Activated T-cell treated with anti-CD3 and anti-CD28 coated beads for 24 hours (primary cell): ENCODE results near the gene PLD2.
"Not testable (repeated sequence)": the region's sequence is repeated elsewhere in the genome, so short reads cannot be mapped to it uniquely, and the experiment has no call there.

Experiments
- DNase-seq: peaks from one replicate; pipeline ENCODE4 v3.0.0-alpha.2; 2020; ENCODE audit warnings: low read depth

PLD2 gene

GRCh38 chr17:4836221-4836620 lies 29.3 kb downstream of the PLD2 start:
- DNase-seq = no peak

GRCh38 chr17:4837471-4838308 lies 30.7 kb downstream of the PLD2 start:
- DNase-seq = no peak

- DNase-seq = no peak
Measured at GRCh38 chr17:4838309-4838785, 31.4 kb downstream of the PLD2 start.

DNA sequence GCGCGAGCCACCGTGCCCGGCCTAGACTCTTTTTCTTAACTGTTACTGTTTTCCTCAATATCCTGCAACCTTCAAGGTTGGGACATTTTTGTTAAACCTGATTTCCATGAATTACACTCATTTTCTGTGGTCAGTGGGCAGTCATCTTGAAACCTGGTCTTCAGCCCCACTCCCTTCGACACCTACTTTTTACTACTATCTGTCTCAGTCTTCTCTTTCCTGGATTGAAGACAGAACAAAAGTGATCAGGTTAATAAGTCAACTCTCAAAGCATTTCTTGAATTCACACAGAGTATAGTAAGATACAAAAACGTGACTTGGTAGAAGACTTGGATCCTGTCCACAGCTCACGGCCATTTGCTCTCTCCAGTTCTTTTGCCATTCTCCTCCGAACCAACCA lies 32.3 kb downstream of the PLD2 start:
- DNase-seq = no peak

DNA sequence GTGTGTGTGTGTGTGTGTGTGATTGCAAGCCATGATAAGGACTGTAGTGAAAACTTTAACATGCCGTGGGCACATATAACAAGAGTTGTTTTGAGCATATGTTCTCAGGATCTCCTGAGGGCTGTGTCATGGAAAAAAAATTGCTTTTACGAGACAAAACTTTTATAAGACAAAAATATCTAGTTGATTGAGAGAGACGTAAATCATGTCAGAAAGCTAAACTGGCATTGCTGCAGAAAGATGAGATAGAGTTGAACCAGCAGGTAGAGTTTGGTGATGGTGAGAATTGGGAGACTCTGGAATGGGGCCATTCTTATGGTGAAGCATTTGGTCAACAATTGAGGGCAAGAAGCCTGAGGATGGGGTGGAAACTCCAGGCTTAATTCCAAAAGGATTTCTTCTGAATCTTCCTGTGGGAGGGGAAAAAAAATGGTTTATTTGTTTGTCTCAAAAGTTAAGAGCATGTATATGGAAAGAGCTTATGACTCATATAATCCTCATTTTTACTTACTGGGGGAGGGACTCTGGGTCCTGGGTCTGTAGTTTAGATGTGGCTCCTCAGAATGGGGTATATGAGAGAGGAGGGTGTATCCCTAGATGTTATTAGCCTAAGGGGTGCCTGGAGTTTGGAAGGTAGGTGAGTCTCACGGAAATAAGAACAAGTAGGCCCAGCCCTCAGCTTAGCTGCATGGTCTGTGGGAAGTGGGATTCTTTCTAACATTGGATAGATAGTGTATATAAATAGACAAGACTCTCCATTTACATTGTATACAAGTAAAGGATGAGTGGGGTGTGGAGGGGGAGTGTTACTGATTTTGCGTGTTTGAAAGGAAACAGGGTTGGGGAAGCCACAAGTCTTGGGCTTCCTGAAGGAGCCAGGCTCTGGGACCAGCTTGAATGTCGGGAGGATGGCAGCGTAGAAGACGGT lies 33.3 kb downstream of the PLD2 start:
- DNase-seq = no peak

DNA sequence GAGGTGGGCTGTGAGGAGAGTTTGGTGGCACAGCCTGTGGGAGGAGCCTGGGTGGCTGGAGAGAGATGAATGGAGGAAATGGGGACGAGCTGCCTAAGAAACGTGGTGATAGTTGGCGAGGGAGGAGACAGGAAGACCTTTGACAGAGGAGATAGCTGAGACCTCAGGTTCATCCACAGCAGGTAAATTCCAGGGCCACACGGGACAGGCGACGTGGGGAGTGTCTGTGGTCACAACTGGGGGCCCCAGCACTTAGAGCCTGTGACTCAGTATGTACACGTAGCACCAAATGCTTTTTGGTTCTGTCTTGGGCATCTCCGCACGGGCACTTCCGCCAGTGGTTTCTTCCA lies 33.9 kb downstream of the PLD2 start:
- DNase-seq = no peak

- no peak for DNase-seq
Measured at GRCh38 chr17:4842376-4842775, 35.4 kb downstream of the PLD2 start.

DNA sequence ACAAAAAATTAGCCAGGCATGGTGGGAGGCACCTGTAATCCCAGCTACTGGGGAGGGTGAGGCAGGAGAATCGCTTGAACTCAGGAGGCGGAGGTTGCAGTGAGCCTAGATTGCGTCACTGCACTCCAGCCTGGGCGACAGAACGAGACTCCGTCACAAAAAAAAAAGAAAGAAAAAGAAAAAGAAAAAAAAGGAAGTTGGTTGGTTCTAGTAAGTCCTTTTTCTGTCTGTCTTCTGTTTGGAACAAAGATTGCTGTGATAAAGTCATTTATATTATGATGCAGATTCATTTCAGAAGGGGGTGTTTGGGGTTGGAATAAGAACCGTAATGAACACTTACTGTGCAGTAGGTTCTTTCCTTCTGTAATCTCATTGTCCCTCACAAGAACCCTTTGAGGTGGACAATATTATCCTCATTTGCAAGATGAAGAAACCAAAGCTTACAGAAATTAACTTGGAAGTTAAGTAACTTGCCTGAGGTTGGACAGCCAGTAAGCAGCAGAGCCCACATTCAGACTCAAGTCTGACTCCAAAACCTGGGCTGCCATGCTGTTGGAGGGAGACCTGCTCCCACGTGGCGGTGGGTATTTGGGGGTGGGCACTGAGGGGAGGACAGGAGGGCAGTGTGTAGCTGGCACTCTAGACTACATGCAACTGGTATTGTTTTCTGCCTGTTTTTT lies 36.5 kb downstream of the PLD2 start:
- DNase-seq = no peak

DNA sequence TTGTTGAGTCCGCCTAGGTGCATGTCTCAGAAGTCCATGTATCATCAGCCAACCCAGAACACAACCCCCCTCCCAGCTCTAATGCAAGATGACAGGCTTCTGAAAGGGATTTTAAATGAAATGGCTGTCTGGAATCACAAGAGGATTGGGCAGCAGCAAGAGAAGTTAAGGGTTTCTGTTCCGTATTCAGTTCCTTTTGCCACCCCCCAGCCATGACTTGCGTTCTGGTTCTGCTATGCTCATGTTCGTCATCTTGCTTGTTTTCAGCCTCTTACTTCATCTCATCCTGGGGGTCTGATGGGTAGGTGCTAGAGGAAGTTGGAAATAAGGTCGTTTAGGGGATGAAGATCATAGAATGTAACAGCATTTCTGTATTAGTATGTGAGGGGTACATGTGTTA lies 38.2 kb downstream of the PLD2 start:
- DNase-seq = no peak

DNA sequence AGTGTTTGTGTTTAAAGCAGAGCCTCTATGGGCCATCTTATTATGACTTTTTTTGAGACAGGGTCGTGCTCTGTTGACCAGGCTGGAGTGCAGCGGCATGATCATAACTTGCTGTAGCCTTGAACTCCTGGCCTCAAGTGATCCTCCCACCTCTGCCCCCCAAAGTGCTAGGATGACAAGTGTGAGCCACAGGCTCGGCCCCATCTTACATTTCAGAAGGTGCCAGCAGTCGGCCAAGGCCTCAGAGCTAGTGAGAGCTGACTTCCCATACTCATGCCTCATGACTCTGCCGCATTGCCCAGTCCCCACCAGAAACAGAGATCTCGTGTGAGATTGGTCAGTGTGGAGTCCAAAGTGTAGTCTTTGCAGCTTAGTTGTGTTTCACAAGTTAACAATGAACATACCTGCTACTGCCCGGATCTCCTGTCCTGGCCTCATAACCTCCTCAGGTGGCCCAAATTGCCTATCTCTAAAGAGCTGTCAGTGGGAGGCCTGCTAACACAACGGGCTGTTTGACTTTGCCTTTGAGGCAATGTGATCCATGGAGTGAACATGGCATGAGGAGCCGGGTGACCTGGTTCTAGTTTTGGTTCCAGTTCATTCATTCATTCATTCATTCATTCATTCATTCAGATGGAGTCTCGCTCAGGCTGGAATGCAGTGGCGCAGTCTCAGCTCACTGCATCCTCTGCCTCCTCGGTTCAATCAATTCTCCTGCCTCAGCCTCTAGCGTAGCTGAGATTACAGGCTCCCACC lies 39.9 kb downstream of the PLD2 start:
- no peak for DNase-seq

DNA sequence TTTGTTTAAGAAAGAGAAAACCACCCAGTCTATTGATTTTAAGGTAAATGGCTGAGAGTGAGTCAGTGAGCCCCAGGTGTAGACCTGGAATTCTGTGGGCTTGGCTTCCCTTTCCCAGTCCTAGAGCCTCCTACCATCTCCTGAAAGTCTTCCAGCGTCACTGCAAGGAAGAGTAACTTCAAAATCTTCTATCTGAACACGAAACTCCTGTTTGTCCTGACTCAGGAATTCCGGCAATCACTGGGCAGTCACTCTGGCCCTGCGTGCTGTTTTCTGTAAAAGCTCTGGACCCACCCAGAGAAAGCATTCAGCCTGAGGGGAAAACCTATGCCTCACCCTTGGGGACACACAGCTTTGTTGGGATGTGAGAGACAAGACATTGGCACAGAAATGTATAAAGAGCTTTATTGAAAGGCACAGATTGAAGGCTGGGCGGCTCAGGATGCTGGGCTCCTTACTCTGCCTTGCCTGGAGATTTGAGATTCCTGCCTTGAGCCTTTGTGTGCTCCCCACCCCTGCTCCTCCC lies 42.1 kb downstream of the PLD2 start:
- DNase-seq = no peak

- DNase-seq = no peak
Measured at GRCh38 chr17:4850246-4850645, 43.3 kb downstream of the PLD2 start.

DNA sequence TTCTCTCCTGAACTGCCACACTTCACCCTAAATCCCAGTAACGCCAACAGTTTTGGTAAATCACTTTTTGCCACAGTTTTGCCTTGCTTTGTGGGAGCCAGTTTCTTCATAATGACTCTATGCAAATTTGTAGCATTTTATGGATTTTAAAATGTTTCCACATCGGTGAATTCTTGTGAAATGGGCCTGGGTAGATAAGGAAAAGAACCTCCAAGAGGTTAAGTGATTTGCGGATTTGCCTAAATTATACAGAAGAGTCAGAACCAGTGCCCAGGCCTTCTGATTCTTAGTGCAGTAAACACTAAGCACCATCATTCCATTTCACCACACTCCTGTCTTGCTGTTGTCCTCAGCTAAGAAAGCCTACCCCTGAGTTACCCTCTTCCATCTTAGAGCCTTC lies 44.1 kb downstream of the PLD2 start:
- no peak for DNase-seq

- no peak for DNase-seq
Measured at GRCh38 chr17:4852567-4853207, 45.7 kb downstream of the PLD2 start.

- DNase-seq = no peak
Measured at GRCh38 chr17:4853208-4853671, 46.3 kb downstream of the PLD2 start.

DNA sequence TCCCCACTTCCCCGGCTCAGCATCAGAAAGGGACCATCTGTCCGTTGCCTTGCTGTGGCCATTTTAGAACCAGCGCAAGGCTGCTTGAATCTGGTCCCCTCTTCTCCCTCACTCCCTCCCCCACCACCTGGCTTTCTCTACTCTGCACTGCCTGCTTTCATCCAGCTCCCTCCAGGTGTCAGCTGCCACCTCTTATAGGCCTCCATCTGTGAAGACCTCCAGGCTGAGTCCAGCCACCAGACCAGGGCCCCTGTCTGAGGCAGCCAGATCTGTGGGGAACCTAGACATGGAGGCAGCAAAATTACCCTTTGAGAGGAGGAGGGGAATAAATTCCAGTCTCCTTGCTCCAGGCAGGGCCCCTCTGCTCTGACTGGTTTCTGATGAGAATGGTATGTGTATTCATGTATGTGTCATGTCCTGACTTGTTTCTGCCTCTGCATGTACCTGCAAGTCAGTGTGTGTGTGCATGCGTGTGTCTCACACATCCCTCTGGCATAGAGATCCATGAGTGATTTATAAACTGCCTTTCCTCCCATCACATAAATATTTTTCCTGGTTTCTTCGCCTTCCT lies 47.2 kb downstream of the PLD2 start:
- no peak for DNase-seq

- no peak for DNase-seq
Measured at GRCh38 chr17:4856271-4856936, 49.5 kb downstream of the PLD2 start.

- no peak for DNase-seq
Measured at GRCh38 chr17:4856937-4857314, 50.0 kb downstream of the PLD2 start.

- not testable (repeated sequence) for DNase-seq
Measured at GRCh38 chr17:4857347-4857746, 50.4 kb downstream of the PLD2 start.
